Adrenal gland (tissue), 5 donors: ENCODE measurements around the gene ATG4B.

Experiments
- CTCF ChIP-seq, 6 experiments: fragments of 450-650 bp in 4 of 6; fragments of 200-600 bp in 2 of 6; sonication (generic) in 1 of 6; IDR thresholded peaks; 1 replicate in 5 of 6; 2 replicates in 1 of 6; pipeline versions ENCODE4 v1.5.1 to v1.8.0; 2016 to 2021; ENCODE audit warnings: antibody characterized with exemption in 6 of 6, mild to moderate bottlenecking in 2 of 6, moderate library complexity in 1 of 6
- POLR2A ChIP-seq, 2 donors: fragments of 450-650 bp; IDR thresholded peaks; one replicate each; pipeline ENCODE4 v1.6.1; 2017; ENCODE audit warnings: antibody characterized with exemption in 2 of 2, mild to moderate bottlenecking in 2 of 2, moderate library complexity in 1 of 2
- donor health status: DM: no; HTN: no; CAD: no.

GRCh38 chr2:241719093-241719492, 81.6 kb downstream of the ATG4B start:
- no peak for TF ChIP-seq CTCF (IDR thresholded peaks at IDR 0.05)
- TF ChIP-seq POLR2A (IDR thresholded peaks at IDR 0.05) = no peak
